G401 (cell line): ENCODE data around the gene SAFB2. TPM values are rescaled to one million over a fixed set of nuclear protein-coding genes. Genes with fewer than 3 reads are reported as not detected.
"Not testable (repeated sequence)": the region's sequence is repeated elsewhere in the genome, so short reads cannot be mapped to it uniquely, and the experiment has no call there.

Experiments
- DNase-seq: peaks from one replicate; pipeline ENCODE4 v3.0.0-alpha.2; 2015; ENCODE audit warnings: low spot score
- in situ Hi-C: cut with HindIII; loops from 2 replicates; pipeline ENCODE4 v1.10.0; 2016; ENCODE audit warnings: low sequenced_read_pairs, mixed read lengths
- total RNA-seq: library from RNA; depleted of rRNA; stranded (reverse); fragments of >200 nt; shearing (Covaris generic); gene quantifications from 2 replicates; pipeline ENCODE4 v1.2.3, GENCODE V29; 2014

The SAFB2 gene
- total RNA-seq, 1 experiment from 2014 or later: 6.0 TPM

- DNase-seq: no peak
- in situ Hi-C loops: no loop called here
These were observed 9.4 kb downstream of the SAFB2 start for GRCh38 chr19:5612891-5613865.

GRCh38 chr19:5609881-5610448, 12.6 kb downstream of the SAFB2 start:
- no peak for DNase-seq
- in situ Hi-C loops: no loop called here

GRCh38 chr19:5608766-5609165, 13.8 kb downstream of the SAFB2 start:
- in situ Hi-C loops: not testable (repeated sequence)

GRCh38 chr19:5608291-5608690, 14.3 kb downstream of the SAFB2 start:
- DNase-seq: no peak
- in situ Hi-C loops: no loop called here

More at GRCh38 chr19:5608766-5609165, 13.8 kb downstream of the SAFB2 start:
- DNase-seq: not testable (repeated sequence)

- no peak for DNase-seq
- in situ Hi-C loops: no loop called here
These were observed 15.0 kb downstream of the SAFB2 start for GRCh38 chr19:5607318-5608275.

GRCh38 chr19:5605362-5605761, 17.2 kb downstream of the SAFB2 start:
- in situ Hi-C loops: no loop called here
- DNase-seq: no peak

- in situ Hi-C loops: loop anchor here (5.0 kb wide), 1 partner anchor 64 kb away; no protein-coding TSS in a partner anchor
- no peak for DNase-seq
These were observed 18.9 kb downstream of the SAFB2 start for GRCh38 chr19:5603626-5604025.

GRCh38 chr19:5600797-5601196, 21.8 kb downstream of the SAFB2 start:
- in situ Hi-C loops: loop anchor here (5.0 kb wide), 1 partner anchor 67 kb away; no protein-coding TSS in a partner anchor
- DNase-seq: no peak

GRCh38 chr19:5595745-5596144, 26.8 kb downstream of the SAFB2 start:
- DNase-seq: no peak
- in situ Hi-C loops: no loop called here

- in situ Hi-C loops: no loop called here
- DNase-seq: no peak
These were observed 27.4 kb downstream of the SAFB2 start for GRCh38 chr19:5595129-5595528.

GRCh38 chr19:5594521-5594950, 28.0 kb downstream of the SAFB2 start:
- no peak for DNase-seq
- in situ Hi-C loops: no loop called here

GRCh38 chr19:5593343-5594255, 29.0 kb downstream of the SAFB2 start:
- in situ Hi-C loops: no loop called here
- DNase-seq: no peak

- no peak for DNase-seq
- in situ Hi-C loops: no loop called here
These were observed 29.8 kb downstream of the SAFB2 start for GRCh38 chr19:5592531-5593342.

GRCh38 chr19:5591476-5591875, 31.1 kb downstream of the SAFB2 start:
- in situ Hi-C loops: no loop called here

GRCh38 chr19:5590865-5591154, 31.8 kb downstream of the SAFB2 start:
- in situ Hi-C loops: no loop called here
- no peak for DNase-seq

More at GRCh38 chr19:5591476-5591875, 31.1 kb downstream of the SAFB2 start:
- no peak for DNase-seq

- no peak for DNase-seq
These were observed 32.3 kb downstream of the SAFB2 start for GRCh38 chr19:5590151-5590864.

More at GRCh38 chr19:5590151-5590864, 32.3 kb downstream of the SAFB2 start:
- in situ Hi-C loops: no loop called here
